SK-N-SH (cell line): ENCODE measurements around the gene MTA3.

Source experiments
- RAD21 ChIP-seq: IDR thresholded peaks from 2 replicates; pipeline ENCODE4 v1.6.1; 2012; ENCODE audit warnings: mild to moderate bottlenecking, low read length
- TAF1 ChIP-seq: IDR thresholded peaks from 2 replicates; pipeline ENCODE4 v1.6.1; 2012; ENCODE audit warnings: low read depth, mild to moderate bottlenecking, low read length, moderate library complexity, borderline replicate concordance
- TCF12 ChIP-seq: IDR thresholded peaks from 2 replicates; pipeline ENCODE4 v1.4.0; 2012
- TF ChIP-seq, protein P1 (sequence below): fragments of 200-600 bp; sonication (generic); IDR thresholded peaks from 2 replicates; pipeline ENCODE4 v1.6.1; 2017; ENCODE audit warnings: antibody characterized with exemption, mild to moderate bottlenecking, moderate library complexity

DNA sequence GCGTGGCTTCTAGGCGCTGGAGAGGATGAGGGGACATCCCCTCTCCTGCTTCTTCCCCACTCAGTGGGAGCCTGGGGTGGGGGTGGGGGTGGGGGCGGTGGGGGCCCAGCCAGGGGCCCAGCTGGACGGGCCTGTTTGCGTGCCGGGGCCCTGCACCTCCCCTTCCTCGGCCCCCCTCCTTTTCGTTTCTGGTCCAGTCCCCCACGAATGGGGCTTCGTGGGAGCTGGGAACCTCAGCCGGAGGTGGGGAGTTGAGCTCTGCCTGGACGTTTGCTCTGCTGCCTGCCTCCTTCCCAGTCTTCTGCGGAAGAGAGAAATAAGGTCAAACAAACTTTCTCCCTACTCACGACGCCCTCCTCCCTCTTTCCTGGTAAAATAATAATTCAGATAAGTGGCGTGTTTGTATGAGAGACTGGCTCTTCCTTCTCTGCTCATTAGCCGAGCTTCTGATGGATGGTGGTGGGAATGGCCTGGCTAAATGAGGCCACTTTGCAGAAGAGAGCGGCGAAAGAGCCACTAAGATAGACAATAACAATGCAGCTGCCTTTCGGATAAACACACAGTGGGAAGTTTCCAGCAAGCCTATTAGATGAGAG, 782 bp downstream of the MTA3 start:
- TF ChIP-seq TCF12: no peak
- no peak for TF ChIP-seq TAF1
- TF ChIP-seq, protein P1, sequence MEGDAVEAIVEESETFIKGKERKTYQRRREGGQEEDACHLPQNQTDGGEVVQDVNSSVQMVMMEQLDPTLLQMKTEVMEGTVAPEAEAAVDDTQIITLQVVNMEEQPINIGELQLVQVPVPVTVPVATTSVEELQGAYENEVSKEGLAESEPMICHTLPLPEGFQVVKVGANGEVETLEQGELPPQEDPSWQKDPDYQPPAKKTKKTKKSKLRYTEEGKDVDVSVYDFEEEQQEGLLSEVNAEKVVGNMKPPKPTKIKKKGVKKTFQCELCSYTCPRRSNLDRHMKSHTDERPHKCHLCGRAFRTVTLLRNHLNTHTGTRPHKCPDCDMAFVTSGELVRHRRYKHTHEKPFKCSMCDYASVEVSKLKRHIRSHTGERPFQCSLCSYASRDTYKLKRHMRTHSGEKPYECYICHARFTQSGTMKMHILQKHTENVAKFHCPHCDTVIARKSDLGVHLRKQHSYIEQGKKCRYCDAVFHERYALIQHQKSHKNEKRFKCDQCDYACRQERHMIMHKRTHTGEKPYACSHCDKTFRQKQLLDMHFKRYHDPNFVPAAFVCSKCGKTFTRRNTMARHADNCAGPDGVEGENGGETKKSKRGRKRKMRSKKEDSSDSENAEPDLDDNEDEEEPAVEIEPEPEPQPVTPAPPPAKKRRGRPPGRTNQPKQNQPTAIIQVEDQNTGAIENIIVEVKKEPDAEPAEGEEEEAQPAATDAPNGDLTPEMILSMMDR: no peak
- no peak for TF ChIP-seq RAD21
